Hepatocyte (in vitro differentiated cells): ENCODE data around the gene COTL1. TPM values are rescaled to one million over a fixed set of nuclear protein-coding genes. Genes with fewer than 3 reads are reported as not detected.

Experiments used
- DNase-seq: peaks from one replicate; pipeline ENCODE4 v3.0.0-alpha.2; 2016; ENCODE audit warnings: low spot score
- H2AFZ ChIP-seq: fragments of 200-600 bp; sonication (generic); 2 replicates; pipeline ENCODE4 v1.6.0; 2016; ENCODE audit warnings: antibody characterized with exemption, mild to moderate bottlenecking
- H3K27ac ChIP-seq: fragments of 200-600 bp; sonication (generic); 2 replicates; pipeline ENCODE4 v1.5.1; 2016; ENCODE audit warnings: mild to moderate bottlenecking
- H3K27me3 ChIP-seq: fragments of 200-600 bp; sonication (generic); 2 replicates; pipeline ENCODE4 v1.6.1; 2016
- H3K36me3 ChIP-seq: fragments of 200-600 bp; sonication (generic); replicated peaks from 2 replicates; pipeline ENCODE4 v1.5.1; 2016; ENCODE audit warnings: low read depth; ENCODE audit not compliant: insufficient read depth
- H3K4me1 ChIP-seq: fragments of 200-600 bp; sonication (generic); 2 replicates; pipeline ENCODE4 v1.5.1; 2016; ENCODE audit warnings: mild to moderate bottlenecking, moderate library complexity; ENCODE audit not compliant: insufficient read depth
- H3K4me2 ChIP-seq: fragments of 200-600 bp; sonication (generic); 2 replicates; pipeline ENCODE4 v1.6.0; 2016
- H3K4me3 ChIP-seq: fragments of 200-600 bp; sonication (generic); 2 replicates; pipeline ENCODE4 v1.5.1; 2016; ENCODE audit warnings: mild to moderate bottlenecking
- H3K79me2 ChIP-seq: fragments of 200-600 bp; sonication (generic); 2 replicates; pipeline ENCODE4 v1.6.0; 2017; ENCODE audit warnings: mild to moderate bottlenecking
- H3K9me2 ChIP-seq: fragments of 200-600 bp; sonication (generic); replicated peaks from 2 replicates; pipeline ENCODE4 v1.6.0; 2017; ENCODE audit warnings: mild to moderate bottlenecking; ENCODE audit not compliant: insufficient read depth
- H3K9me3 ChIP-seq: fragments of 200-600 bp; sonication (generic); 2 replicates; pipeline ENCODE4 v1.5.1; 2016; ENCODE audit warnings: low read depth, mild to moderate bottlenecking
- H4K20me1 ChIP-seq: fragments of 200-600 bp; sonication (generic); 2 replicates; pipeline ENCODE4 v1.6.0; 2016; ENCODE audit warnings: mild to moderate bottlenecking; ENCODE audit not compliant: insufficient read depth, poor library complexity, severe bottlenecking
- EZH2 ChIP-seq: fragments of 200-600 bp; sonication (generic); IDR thresholded peaks from 2 replicates; pipeline ENCODE4 v1.6.1; 2016; ENCODE audit warnings: antibody characterized with exemption, mild to moderate bottlenecking, borderline replicate concordance
- EZH2phosphoT487 ChIP-seq: fragments of 200-600 bp; sonication (generic); IDR thresholded peaks from one replicate; pipeline ENCODE4 v1.6.1; 2018; ENCODE audit warnings: antibody characterized with exemption, mild to moderate bottlenecking, low read depth, moderate library complexity; ENCODE audit not compliant: unreplicated experiment, severe bottlenecking
- WGBS: methylation state at CpG from one replicate; pipeline ENCODE4 v1.1.6; 2016; ENCODE audit warnings: low lambda C conversion rate; ENCODE audit errors: missing lambda C conversion rate; 5-methylcytosine and 5-hydroxymethylcytosine counted together
- polyA plus RNA-seq: library from polyadenylated mRNA; unstranded; fragments of >200 nt; fragmentation: Nextera tagmentation; extraction: Ambion mirVana; gene quantifications from 2 replicates; pipeline ENCODE4 v1.2.1, GENCODE V29; 2016
- total RNA-seq: library from RNA; depleted of rRNA; stranded (reverse); fragments of >200 nt; gene quantifications from 2 replicates; pipeline ENCODE4 v1.2.3, GENCODE V29; 2014
- TF ChIP-seq, protein P1 (sequence below): fragments of 200-600 bp; sonication (generic); IDR thresholded peaks from 2 replicates; pipeline ENCODE4 v1.5.1; 2016; ENCODE audit warnings: antibody characterized with exemption, mild to moderate bottlenecking; ENCODE audit not compliant: poor library complexity

COTL1 gene
- total and polyA plus RNA-seq, 2 experiments from 2014 or later, result 30.1 to 104 TPM

DNA sequence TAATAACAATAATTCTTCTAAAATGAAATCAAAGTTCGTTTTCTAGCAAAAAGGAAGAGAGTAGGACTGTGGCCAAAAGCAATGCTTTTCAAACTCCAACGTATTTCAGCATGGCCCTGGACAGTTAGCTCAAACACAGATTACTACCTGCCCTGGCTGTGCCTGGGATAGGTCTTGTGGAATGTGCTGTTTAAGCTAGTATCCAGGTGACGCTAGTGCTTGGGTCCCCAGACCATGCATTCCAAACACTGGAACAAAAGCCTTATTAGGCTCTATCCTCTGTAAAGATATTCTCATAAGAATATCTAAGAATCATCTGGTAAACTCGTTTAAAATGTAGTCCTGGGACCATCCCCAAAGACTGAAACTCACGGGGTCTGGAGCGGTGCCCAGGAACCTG lies 60.8 kb downstream of the COTL1 start:
- DNase-seq, result no peak
- no peak overlapping the region for H3K4me3 ChIP-seq
- H3K27me3 ChIP-seq, result no peaks in the 10 kb centered on the region
- H3K4me1 ChIP-seq, result no peaks in the 10 kb centered on the region
- no peak for TF ChIP-seq EZH2phosphoT487
- TF ChIP-seq, protein P1, sequence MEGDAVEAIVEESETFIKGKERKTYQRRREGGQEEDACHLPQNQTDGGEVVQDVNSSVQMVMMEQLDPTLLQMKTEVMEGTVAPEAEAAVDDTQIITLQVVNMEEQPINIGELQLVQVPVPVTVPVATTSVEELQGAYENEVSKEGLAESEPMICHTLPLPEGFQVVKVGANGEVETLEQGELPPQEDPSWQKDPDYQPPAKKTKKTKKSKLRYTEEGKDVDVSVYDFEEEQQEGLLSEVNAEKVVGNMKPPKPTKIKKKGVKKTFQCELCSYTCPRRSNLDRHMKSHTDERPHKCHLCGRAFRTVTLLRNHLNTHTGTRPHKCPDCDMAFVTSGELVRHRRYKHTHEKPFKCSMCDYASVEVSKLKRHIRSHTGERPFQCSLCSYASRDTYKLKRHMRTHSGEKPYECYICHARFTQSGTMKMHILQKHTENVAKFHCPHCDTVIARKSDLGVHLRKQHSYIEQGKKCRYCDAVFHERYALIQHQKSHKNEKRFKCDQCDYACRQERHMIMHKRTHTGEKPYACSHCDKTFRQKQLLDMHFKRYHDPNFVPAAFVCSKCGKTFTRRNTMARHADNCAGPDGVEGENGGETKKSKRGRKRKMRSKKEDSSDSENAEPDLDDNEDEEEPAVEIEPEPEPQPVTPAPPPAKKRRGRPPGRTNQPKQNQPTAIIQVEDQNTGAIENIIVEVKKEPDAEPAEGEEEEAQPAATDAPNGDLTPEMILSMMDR, result no peak
- no peak for TF ChIP-seq EZH2
- H3K9me3 ChIP-seq, result no peaks in the 10 kb centered on the region
- H3K79me2 ChIP-seq, result no peaks in the 10 kb centered on the region
- H4K20me1 ChIP-seq, result no peaks in the 10 kb centered on the region
- no peaks in the 10 kb centered on the region for H3K9me2 ChIP-seq
- no peak overlapping the region for H3K27ac ChIP-seq
- no peak overlapping the region for H2AFZ ChIP-seq
- WGBS, result 59% methylated on average over 6 of the region's 6 CpGs
- H3K36me3 ChIP-seq, result no peaks in the 10 kb centered on the region
- no peak overlapping the region for H3K4me2 ChIP-seq

DNA sequence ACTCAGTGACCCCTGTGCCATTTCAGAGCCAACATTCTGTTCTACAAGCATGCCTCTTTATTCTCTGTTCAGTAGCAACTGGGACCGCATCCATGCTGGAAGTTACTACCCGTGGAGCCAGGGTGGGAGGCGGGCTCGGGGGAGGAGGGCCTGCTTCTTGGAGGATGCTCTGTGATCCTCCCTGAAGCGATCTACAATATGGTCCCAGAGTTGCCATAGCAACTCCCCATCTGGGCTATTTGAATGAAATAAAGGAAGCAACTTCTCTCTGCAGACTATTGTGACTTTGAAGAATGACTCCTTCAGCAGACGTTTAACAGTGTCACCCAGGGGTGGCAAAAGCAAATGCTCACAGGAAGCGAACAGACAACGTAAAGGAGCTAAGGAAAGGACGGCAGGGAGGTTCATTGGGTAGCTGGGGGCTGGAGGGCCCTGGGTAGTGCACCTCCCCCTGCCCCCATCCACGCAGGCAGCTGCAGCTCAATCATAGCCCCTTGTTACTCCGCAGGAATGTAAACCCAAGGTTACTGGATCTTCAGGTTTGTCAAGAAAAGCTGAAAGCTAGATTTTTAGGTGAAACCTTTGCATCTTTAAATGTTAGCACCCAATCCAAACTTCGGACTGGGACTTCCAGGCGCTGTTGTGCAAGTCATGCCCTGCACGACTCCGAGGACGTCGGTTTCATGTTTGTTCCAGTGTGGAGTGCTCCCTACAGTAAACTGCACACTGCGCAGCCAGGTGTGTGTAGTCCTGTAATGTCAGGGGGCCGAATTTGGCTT lies 62.3 kb downstream of the COTL1 start:
- Histone ChIP-seq H3K4me3 (no peak overlapping the region), H3K4me1 (no peaks in the 10 kb centered on the region), H2AFZ (no peak overlapping the region), H4K20me1 (no peaks in the 10 kb centered on the region), H3K9me2 (no peaks in the 10 kb centered on the region), H3K27me3 (no peaks in the 10 kb centered on the region), H3K36me3 (no peaks in the 10 kb centered on the region), H3K79me2 (no peaks in the 10 kb centered on the region), H3K4me2 (peak overlapping the region; percentile 16), H3K9me3 (no peaks in the 10 kb centered on the region), H3K27ac (no peak overlapping the region)
- no peak for DNase-seq
- WGBS, result 58% methylated on average over 19 of the region's 19 CpGs
- TF ChIP-seq EZH2phosphoT487, result no peak
- TF ChIP-seq EZH2, result no peak
- TF ChIP-seq, protein P1, result no peak

DNA sequence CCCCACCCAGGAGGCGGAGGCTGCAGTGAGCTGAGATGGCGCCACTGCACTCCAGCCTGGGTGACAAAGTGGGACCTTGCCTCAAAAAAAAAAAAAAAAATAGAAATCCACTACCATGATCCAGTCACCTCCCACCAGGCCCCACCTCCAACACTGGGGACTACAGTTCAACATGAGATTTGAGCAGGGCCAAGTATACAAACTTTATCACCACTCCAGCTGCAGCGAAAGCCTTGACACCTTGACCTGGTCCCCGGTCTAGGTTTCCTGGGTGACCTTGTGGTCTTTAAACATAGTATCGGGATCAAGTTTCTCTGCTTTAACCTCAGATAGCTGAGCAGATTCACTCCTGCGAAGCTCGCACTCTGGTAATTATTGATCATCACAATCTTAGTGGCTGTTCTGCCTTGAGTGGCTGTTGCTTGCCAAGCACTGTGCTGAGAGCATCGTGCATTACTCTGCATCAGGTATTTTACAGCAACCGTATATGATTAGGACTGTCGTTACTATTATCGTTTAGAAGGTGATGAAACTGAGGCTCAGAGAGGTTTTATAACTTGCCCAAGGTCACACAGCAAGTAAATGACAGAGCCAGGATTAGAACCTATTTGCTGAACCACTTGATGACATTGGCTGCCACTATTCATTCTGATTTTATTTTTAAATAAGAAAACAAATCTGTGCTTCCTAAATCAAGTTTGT lies 63.1 kb downstream of the COTL1 start:
- DNase-seq, result no peak
- H4K20me1 ChIP-seq, result no peaks in the 10 kb centered on the region
- no peaks in the 10 kb centered on the region for H3K9me3 ChIP-seq
- H3K9me2 ChIP-seq, result no peaks in the 10 kb centered on the region
- TF ChIP-seq EZH2phosphoT487, result no peak
- TF ChIP-seq EZH2, result no peak
- TF ChIP-seq, protein P1, result no peak
- no peaks in the 10 kb centered on the region for H3K4me1 ChIP-seq
- no peaks in the 10 kb centered on the region for H3K27me3 ChIP-seq
- H3K36me3 ChIP-seq, result no peaks in the 10 kb centered on the region
- no peak overlapping the region for H3K4me3 ChIP-seq
- WGBS, result 78% methylated on average over 11 of the region's 11 CpGs
- no peak overlapping the region for H2AFZ ChIP-seq
- no peak overlapping the region for H3K27ac ChIP-seq
- no peaks in the 10 kb centered on the region for H3K79me2 ChIP-seq
- H3K4me2 ChIP-seq, result no peak overlapping the region
